ENCODE data around the gene THRA. TPM values are rescaled to one million over a fixed set of nuclear protein-coding genes. Genes with fewer than 3 reads are reported as not detected.

THRA gene
- total RNA-seq, 4 donors from 2014 or later: 34.0 to 52.9 (median 44.8) TPM

GRCh38 chr17:40122136-40122998 is 59.6 kb downstream of the THRA start:
- Histone ChIP-seq H3K4me1 (peaks cover 14 to 15% of the 10 kb centered on the region in 2 donors), H3K9me3 (no peaks in the 10 kb centered on the region), H3K27me3 (no peaks in the 10 kb centered on the region), H3K4me3 (replicated peaks in 1 of 3) (peak overlapping the region; percentile 75 to 99 (median 86)), H3K36me3 (peaks cover 9 to 10% of the 10 kb centered on the region in 2 donors), H3K27ac (peak overlapping the region; percentile 87 to 97 (median 97))
- intact Hi-C loops (cut with DNase I): loop anchor here (5.0 kb wide), 1 partner anchor 45 kb away; no protein-coding TSS in a partner anchor
- peak; percentile 56 to 57 for DNase-seq
- no peak for TF ChIP-seq POLR2A (IDR thresholded peaks at IDR 0.05)
- TF ChIP-seq, protein P1, sequence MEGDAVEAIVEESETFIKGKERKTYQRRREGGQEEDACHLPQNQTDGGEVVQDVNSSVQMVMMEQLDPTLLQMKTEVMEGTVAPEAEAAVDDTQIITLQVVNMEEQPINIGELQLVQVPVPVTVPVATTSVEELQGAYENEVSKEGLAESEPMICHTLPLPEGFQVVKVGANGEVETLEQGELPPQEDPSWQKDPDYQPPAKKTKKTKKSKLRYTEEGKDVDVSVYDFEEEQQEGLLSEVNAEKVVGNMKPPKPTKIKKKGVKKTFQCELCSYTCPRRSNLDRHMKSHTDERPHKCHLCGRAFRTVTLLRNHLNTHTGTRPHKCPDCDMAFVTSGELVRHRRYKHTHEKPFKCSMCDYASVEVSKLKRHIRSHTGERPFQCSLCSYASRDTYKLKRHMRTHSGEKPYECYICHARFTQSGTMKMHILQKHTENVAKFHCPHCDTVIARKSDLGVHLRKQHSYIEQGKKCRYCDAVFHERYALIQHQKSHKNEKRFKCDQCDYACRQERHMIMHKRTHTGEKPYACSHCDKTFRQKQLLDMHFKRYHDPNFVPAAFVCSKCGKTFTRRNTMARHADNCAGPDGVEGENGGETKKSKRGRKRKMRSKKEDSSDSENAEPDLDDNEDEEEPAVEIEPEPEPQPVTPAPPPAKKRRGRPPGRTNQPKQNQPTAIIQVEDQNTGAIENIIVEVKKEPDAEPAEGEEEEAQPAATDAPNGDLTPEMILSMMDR (IDR thresholded peaks at IDR 0.05): peak in 2 of 6 experiments; percentile 7 to 22
- WGBS, 2 donors: 20% methylated on average over 1 of the region's 97 CpGs; no CpG with 5 or more reads in 1 of the 2 donors

DNA sequence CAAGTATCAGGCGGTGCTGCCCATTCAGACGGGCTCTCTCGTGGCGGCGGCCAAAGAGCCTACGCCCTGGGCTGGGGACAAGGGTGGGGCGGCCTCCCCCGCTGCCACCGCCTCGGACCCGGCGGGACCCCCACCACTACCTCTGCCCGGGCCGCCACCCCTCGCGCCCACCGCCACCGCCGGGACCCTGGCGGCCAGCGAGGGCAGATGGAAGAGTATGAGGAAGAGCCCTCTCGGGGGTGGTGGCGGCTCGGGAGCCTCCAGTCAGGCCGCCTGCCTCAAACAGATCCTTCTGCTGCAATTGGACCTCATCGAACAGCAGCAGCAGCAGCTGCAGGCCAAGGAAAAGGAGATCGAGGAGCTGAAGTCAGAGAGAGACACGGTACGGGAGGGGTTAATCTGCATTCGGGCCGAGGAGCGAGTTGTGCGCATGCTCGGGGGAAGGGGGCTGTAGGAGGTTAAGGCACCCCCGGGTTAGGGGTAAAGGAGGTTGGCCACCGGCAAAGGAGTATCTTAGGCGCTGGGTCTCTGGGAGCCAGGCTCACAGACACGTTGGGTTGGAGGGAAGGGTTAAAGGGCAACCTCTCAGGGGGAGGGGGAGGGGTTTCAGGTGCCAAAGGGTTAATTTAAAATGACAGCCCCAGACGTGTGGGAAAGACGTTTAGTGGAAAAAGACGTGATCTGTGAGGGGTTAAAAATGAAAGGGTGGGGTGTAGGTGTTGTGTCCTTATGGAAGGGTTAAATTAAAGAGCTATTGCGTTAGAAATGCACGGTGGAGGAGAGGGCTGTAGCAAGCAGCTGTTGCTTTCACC is 60.4 kb downstream of the THRA start:
- H3K36me3 ChIP-seq: peaks cover 9 to 16% of the 10 kb centered on the region in 2 donors
- 0 to 1% methylated on average over 19 to 41 of the region's 43 CpGs for WGBS, 2 donors
- intact Hi-C loops (cut with DNase I): loop anchor here (5.0 kb wide), 1 partner anchor 44 kb away; no protein-coding TSS in a partner anchor
- no peaks in the 10 kb centered on the region for H3K9me3 ChIP-seq
- H3K27ac ChIP-seq: peak overlapping the region; percentile 87 to 97 (median 97)
- H3K4me3 ChIP-seq (replicated peaks in 1 of 3): peak overlapping the region; percentile 45 to 99 (median 86)
- no peaks in the 10 kb centered on the region for H3K27me3 ChIP-seq
- peak; percentile 39 to 45 for DNase-seq
- TF ChIP-seq POLR2A (IDR thresholded peaks at IDR 0.05): no peak
- TF ChIP-seq, protein P1 (IDR thresholded peaks at IDR 0.05): no peak
- peaks cover 14 to 15% of the 10 kb centered on the region in 2 donors for H3K4me1 ChIP-seq

GRCh38 chr17:40123811-40124114 is 61.0 kb downstream of the THRA start:
- no peak for TF ChIP-seq POLR2A (IDR thresholded peaks at IDR 0.05)
- TF ChIP-seq, protein P1 (IDR thresholded peaks at IDR 0.05): no peak
- Histone ChIP-seq H3K27ac (peak overlapping the region; percentile 87 to 97 (median 97)), H3K36me3 (peaks cover 9 to 21% of the 10 kb centered on the region in 2 donors), H3K4me1 (peaks cover 14 to 15% of the 10 kb centered on the region in 2 donors), H3K9me3 (no peaks in the 10 kb centered on the region), H3K4me3 (replicated peaks in 1 of 3) (peak overlapping the region; percentile 45 to 99 (median 86)), H3K27me3 (no peaks in the 10 kb centered on the region)
- intact Hi-C loops (cut with DNase I): loop anchor here (5.0 kb wide), 1 partner anchor 44 kb away; no protein-coding TSS in a partner anchor
- WGBS, 2 donors: 0% methylated on average over 2 of the region's 2 CpGs
- no peak for DNase-seq

- H3K4me3 ChIP-seq (replicated peaks in 1 of 3): peak overlapping the region in 1 of 3 donors; percentile 86
- TF ChIP-seq POLR2A (IDR thresholded peaks at IDR 0.05): no peak
- TF ChIP-seq, protein P1 (IDR thresholded peaks at IDR 0.05): no peak
- peak overlapping the region; percentile 33 to 97 (median 97) for H3K27ac ChIP-seq
- DNase-seq: peak in 1 of 2 donors; percentile 37
- WGBS, 2 donors: 8 to 10% methylated on average over 9 of the region's 9 CpGs
- no peaks in the 10 kb centered on the region for H3K27me3 ChIP-seq
- intact Hi-C loops (cut with DNase I): loop anchor here (5.0 kb wide), 1 partner anchor 43 kb away; no protein-coding TSS in a partner anchor
- peaks cover 14 to 25% of the 10 kb centered on the region in 2 donors for H3K36me3 ChIP-seq
- peaks cover 14 to 15% of the 10 kb centered on the region in 2 donors for H3K4me1 ChIP-seq
- H3K9me3 ChIP-seq: no peaks in the 10 kb centered on the region
Measured at GRCh38 chr17:40124279-40125141, 61.7 kb downstream of the THRA start.

All from thyroid gland (tissue), 4 donors.